HepG2 (cell line): ENCODE data around the gene ABCC8. TPM values are rescaled to one million over a fixed set of nuclear protein-coding genes. Genes with fewer than 3 reads are reported as not detected.

Experiments
- ATAC-seq: fragments of 200-7000 bp; cut with Tn5 transposase; 3 replicates; pipeline ENCODE4 v1.9.1; 2020; ENCODE audit warnings: mild to moderate bottlenecking, moderate library complexity
- BruUV-seq: library from RNA; stranded (reverse); fragments of 400-500 nt; replicated peaks from 2 replicates; lab custom pipeline; 2021; lab: Mats Ljungman, UMichigan
- CTCF ChIA-PET: fragments of 300-600 bp; formaldehyde crosslinking; extraction: SDS; loops from one replicate; lab custom pipeline; 2021; ENCODE audit warnings: low total read pairs, inconsistent platforms, low intra/inter-chr PET ratio; lab: Yijun Ruan, JAX
- POLR2A ChIA-PET: fragments of 350-600 bp; sonication (Branson Sonifier 250); formaldehyde crosslinking; loops from one replicate; lab custom pipeline; 2020; ENCODE audit warnings: antibody characterized with exemption, inconsistent platforms; lab: Yijun Ruan, JAX
- DNase-seq: peaks from one replicate; pipeline ENCODE4 v3.0.0-alpha.2; 2015; ENCODE audit warnings: low spot score
- FAIRE-seq: peaks from 3 replicates; lab custom pipeline; 2011; peaks lifted over from hg19 to GRCh38; lab: Jason Lieb, UNC
- H2AFZ ChIP-seq: one replicate; pipeline ENCODE4 v1.6.1; 2011; ENCODE audit warnings: low read length, inconsistent platforms
- H3K27ac ChIP-seq: fragments of 300-600 bp; 3 replicates; pipeline ENCODE4 v1.8.0; 2011; ENCODE audit warnings: mixed run types, mild to moderate bottlenecking, mixed read lengths, low read length, inconsistent platforms; ENCODE audit not compliant: insufficient read depth; ENCODE audit errors: extremely low read length
- H3K27me3 ChIP-seq, 2 experiments: fragments of 200-600 bp in 1 of 2; 2 replicates in 1 of 2; 3 replicates in 1 of 2; pipeline versions ENCODE4 v1.6.0 to v1.8.0; 2011; ENCODE audit warnings: low read length in 2 of 2, mild to moderate bottlenecking in 2 of 2, moderate library complexity in 2 of 2, inconsistent platforms in 1 of 2; ENCODE audit not compliant: insufficient read depth in 2 of 2, control insufficient read depth in 1 of 2
- H3K36me3 ChIP-seq, 2 experiments: fragments of 200-600 bp in 1 of 2; replicated peaks in 1 of 2; 2 replicates in 1 of 2; 3 replicates in 1 of 2; pipeline versions ENCODE4 v1.5.1 to v1.8.0; 2011; ENCODE audit warnings: low read length in 2 of 2, inconsistent platforms in 1 of 2; ENCODE audit not compliant: insufficient read depth in 2 of 2, control insufficient read depth in 1 of 2
- H3K4me1 ChIP-seq: 2 replicates; pipeline ENCODE4 v1.5.1; 2012; ENCODE audit warnings: low read length, inconsistent platforms; ENCODE audit not compliant: insufficient read depth
- H3K4me2 ChIP-seq: 2 replicates; pipeline ENCODE4 v1.6.0; 2011; ENCODE audit warnings: low read depth, low read length, inconsistent platforms
- H3K4me3 ChIP-seq, 3 experiments: fragments of 200-600 bp in 1 of 3; sonication (generic), shearing (Covaris generic) in 1 of 3; replicated peaks in 1 of 3; 2 replicates each; pipeline ENCODE4 v1.5.1; 2011 to 2016; ENCODE audit warnings: low read length in 3 of 3, inconsistent platforms in 2 of 3, low read depth in 2 of 3, mild to moderate bottlenecking in 2 of 3, control low read depth in 1 of 3, mixed read lengths in 1 of 3; ENCODE audit not compliant: insufficient read depth in 1 of 3
- H3K79me2 ChIP-seq: one replicate; pipeline ENCODE4 v1.6.1; 2011; ENCODE audit warnings: low read length, inconsistent platforms; ENCODE audit not compliant: insufficient read depth
- H3K9ac ChIP-seq: 2 replicates; pipeline ENCODE4 v1.6.0; 2011; ENCODE audit warnings: mild to moderate bottlenecking, low read depth, low read length, inconsistent platforms; ENCODE audit not compliant: insufficient read depth
- H3K9me3 ChIP-seq: 2 replicates; pipeline ENCODE4 v1.5.1; 2012; ENCODE audit warnings: mild to moderate bottlenecking, low read length
- H4K20me1 ChIP-seq: 2 replicates; pipeline ENCODE4 v1.6.0; 2011; ENCODE audit warnings: inconsistent platforms, mild to moderate bottlenecking, low read length, moderate library complexity; ENCODE audit not compliant: insufficient read depth
- ARID2 ChIP-seq: sonication (generic); formaldehyde crosslinking; IDR thresholded peaks from 2 replicates; pipeline ENCODE4 v1.8.1; 2022; ENCODE audit warnings: mild to moderate bottlenecking, missing genetic modification reagents, borderline replicate concordance
- KDM2A ChIP-seq: sonication (generic); formaldehyde crosslinking; IDR thresholded peaks from 2 replicates; pipeline ENCODE4 v1.4.0; 2020; ENCODE audit warnings: low read depth, missing genetic modification reagents, borderline replicate concordance
- KLF12 ChIP-seq: sonication (generic); formaldehyde crosslinking; IDR thresholded peaks from 2 replicates; pipeline ENCODE4 v1.4.0; 2020; ENCODE audit warnings: missing genetic modification reagents, borderline replicate concordance
- MAX ChIP-seq: IDR thresholded peaks from 2 replicates; pipeline ENCODE4 v1.6.1; 2012; ENCODE audit warnings: inconsistent platforms
- MED1 ChIP-seq: sonication (generic); formaldehyde crosslinking; IDR thresholded peaks from 2 replicates; pipeline ENCODE4 v1.4.0; 2020; ENCODE audit warnings: missing genetic modification reagents
- NCOA2 ChIP-seq: sonication (generic); formaldehyde crosslinking; IDR thresholded peaks from 2 replicates; pipeline ENCODE4 v1.8.0; 2022; ENCODE audit warnings: inconsistent platforms
- NFYB ChIP-seq: sonication (generic); formaldehyde crosslinking; IDR thresholded peaks from 2 replicates; pipeline ENCODE4 v1.4.0; 2020; ENCODE audit warnings: missing genetic modification reagents
- PLSCR1 ChIP-seq: sonication (generic); formaldehyde crosslinking; IDR thresholded peaks from 2 replicates; pipeline ENCODE4 v1.5.0; 2020; ENCODE audit warnings: missing genetic modification reagents, mild to moderate bottlenecking, borderline replicate concordance
- SRSF4 ChIP-seq: fragments of 200-400 bp; formaldehyde crosslinking; IDR thresholded peaks from one replicate; pipeline ENCODE4 v1.6.1; 2018; ENCODE audit warnings: mild to moderate bottlenecking, low read depth, low read length, moderate library complexity; ENCODE audit not compliant: poor library complexity, severe bottlenecking
- ZNF10 ChIP-seq: sonication (generic); formaldehyde crosslinking; IDR thresholded peaks from 2 replicates; pipeline ENCODE4 v1.4.0; 2020; ENCODE audit warnings: mild to moderate bottlenecking, low read depth, missing genetic modification reagents, borderline replicate concordance
- ZNF264 ChIP-seq: sonication (generic); formaldehyde crosslinking; IDR thresholded peaks from 2 replicates; pipeline ENCODE4 v1.4.0; 2020; ENCODE audit warnings: missing genetic modification reagents
- ZNF296 ChIP-seq: sonication (generic); formaldehyde crosslinking; conservative IDR thresholded peaks from 2 replicates; pipeline ENCODE4 v1.5.0; 2020; ENCODE audit warnings: mild to moderate bottlenecking, missing genetic modification reagents
- ZNF337 ChIP-seq: sonication (generic); formaldehyde crosslinking; IDR thresholded peaks from 2 replicates; pipeline ENCODE4 v1.5.1; 2020; ENCODE audit warnings: missing genetic modification reagents, low read depth, mild to moderate bottlenecking, borderline replicate concordance
- ZNF501 ChIP-seq: sonication (generic); formaldehyde crosslinking; IDR thresholded peaks from 2 replicates; pipeline ENCODE4 v1.5.1; 2020; ENCODE audit warnings: mild to moderate bottlenecking, moderate library complexity, missing genetic modification reagents
- ZNF557 ChIP-seq: sonication (generic); formaldehyde crosslinking; IDR thresholded peaks from 2 replicates; pipeline ENCODE4 v1.4.0; 2020; ENCODE audit warnings: missing genetic modification reagents
- ZNF614 ChIP-seq: IDR thresholded peaks from 2 replicates; pipeline ENCODE4 v1.6.1; 2018; ENCODE audit warnings: missing biosample characterization, missing genetic modification reagents, inconsistent platforms, borderline replicate concordance
- ZNF781 ChIP-seq: sonication (generic); formaldehyde crosslinking; IDR thresholded peaks from 2 replicates; pipeline ENCODE4 v1.5.1; 2020; ENCODE audit warnings: borderline replicate concordance, mild to moderate bottlenecking, missing genetic modification reagents; ENCODE audit errors: not compliant biosample characterization
- WGBS: methylation state at CpG from one replicate; pipeline ENCODE4 v1.1.6; 2017; ENCODE audit warnings: low lambda C conversion rate; 5-methylcytosine and 5-hydroxymethylcytosine counted together
- in situ Hi-C: cut with HindIII; loops from 2 replicates; pipeline ENCODE4 v1.10.0; 2017; ENCODE audit warnings: low pct_unique_long_range_greater_than_20kb; ENCODE audit not compliant: extremely low pct_ligation_motif_present
- intact Hi-C: fragments of 100-400 bp; cut with micrococcal nuclease; formaldehyde crosslinking; loops from one replicate; pipeline ENCODE4 v1.10.0; 2022; ENCODE audit not compliant: unreplicated experiment
- polyA plus RNA-seq, 8 experiments: library from polyadenylated mRNA; depleted of rRNA in 3 of 8; stranded (reverse) in 7 of 8; unstranded in 1 of 8; fragments of >200 nt; fragmentation: Illumina TruSeq in 4 of 8; extraction: Trizol in 4 of 8; gene quantifications; 2 replicates each; pipeline versions ENCODE4 v1.2.1 to v1.2.3, GENCODE V29; 2011 to 2016; ENCODE audit warnings: low read depth in 4 of 8, missing spikeins in 1 of 8, mixed read lengths in 1 of 8; ENCODE audit not compliant: insufficient read depth in 1 of 8
- total RNA-seq, 5 experiments: library from RNA; depleted of rRNA; stranded (reverse); fragments of >200 nt; fragmentation: Illumina TruSeq; extraction: Trizol; gene quantifications; 2 replicates each; pipeline ENCODE4 v1.2.3, GENCODE V29; 2016; ENCODE audit warnings: low read depth in 1 of 5
- TF ChIP-seq, protein P1 (sequence below): IDR thresholded peaks from 2 replicates; pipeline ENCODE4 v1.6.1; 2012; ENCODE audit warnings: low read depth, low read length, improper control_type of control experiment

ABCC8 gene
- total and polyA plus RNA-seq, 2 of the 13 experiments (the other 11 are each of a cell fraction or from before 2014, with no cell fraction given), result not detected

DNA sequence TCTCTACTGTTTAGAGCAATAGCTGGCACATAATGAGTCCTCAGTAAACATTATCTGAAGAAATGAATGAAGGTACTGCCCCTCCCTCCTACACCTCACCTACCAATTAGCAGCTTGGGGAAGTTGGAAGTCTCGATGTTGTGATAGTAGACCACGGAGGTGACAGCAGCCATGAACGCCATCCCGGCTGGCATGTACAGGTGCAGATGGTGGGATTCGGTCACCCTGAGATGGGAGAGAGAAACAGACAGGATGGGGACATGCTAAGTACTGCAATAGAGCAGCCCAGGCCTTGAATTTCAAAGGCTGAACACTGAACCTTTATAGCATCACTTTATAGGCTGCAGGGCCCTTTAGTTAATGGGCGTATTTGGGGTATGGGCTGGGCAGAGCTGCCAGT is 6.6 kb downstream of the ABCC8 start (continued):
- TF ChIP-seq KLF12 (no peak), ZNF557 (CRISPR knock-in tag) (no peak), MAX (no peak)

- Histone ChIP-seq H3K79me2 (no peaks in the 10 kb centered on the region), H3K27me3 (peaks cover 0 to 2% of the 10 kb centered on the region in 2 experiments; a peak in 2 of 5 replicates), H4K20me1 (no peaks in the 10 kb centered on the region), H3K9me3 (no peaks in the 10 kb centered on the region), H3K27ac (no peak overlapping the region), H3K4me3 (no peak overlapping the region), H3K36me3 (no peaks in the 10 kb centered on the region), H2AFZ (no peak overlapping the region), H3K4me2 (no peak overlapping the region), H3K4me1 (no peaks in the 10 kb centered on the region), H3K9ac (no peak overlapping the region)
- no peak for TF ChIP-seq ZNF10 (CRISPR knock-in tag)
- TF ChIP-seq ZNF614 (CRISPR knock-in tag), result no peak
- no peak for TF ChIP-seq ARID2
- no peak for TF ChIP-seq NCOA2 (CRISPR knock-in tag)
- TF ChIP-seq SRSF4, result no peak
- TF ChIP-seq ZNF337 (CRISPR knock-in tag), result no peak
- TF ChIP-seq, protein P1, sequence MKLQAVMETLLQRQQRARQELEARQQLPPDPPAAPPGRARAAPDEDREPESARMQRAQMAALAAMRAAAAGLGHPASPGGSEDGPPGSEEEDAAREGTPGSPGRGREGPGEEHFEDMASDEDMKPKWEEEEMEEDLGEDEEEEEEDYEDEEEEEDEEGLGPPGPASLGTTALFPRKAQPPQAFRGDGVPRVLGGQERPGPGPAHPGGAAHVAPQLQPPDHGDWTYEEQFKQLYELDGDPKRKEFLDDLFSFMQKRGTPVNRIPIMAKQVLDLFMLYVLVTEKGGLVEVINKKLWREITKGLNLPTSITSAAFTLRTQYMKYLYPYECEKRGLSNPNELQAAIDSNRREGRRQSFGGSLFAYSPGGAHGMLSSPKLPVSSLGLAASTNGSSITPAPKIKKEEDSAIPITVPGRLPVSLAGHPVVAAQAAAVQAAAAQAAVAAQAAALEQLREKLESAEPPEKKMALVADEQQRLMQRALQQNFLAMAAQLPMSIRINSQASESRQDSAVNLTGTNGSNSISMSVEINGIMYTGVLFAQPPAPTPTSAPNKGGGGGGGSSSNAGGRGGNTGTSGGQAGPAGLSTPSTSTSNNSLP, result no peak
- no peak for TF ChIP-seq ZNF781 (CRISPR knock-in tag)
- no peak for TF ChIP-seq ZNF296 (CRISPR knock-in tag)
- no peak for TF ChIP-seq PLSCR1 (CRISPR knock-in tag)
- no peak for TF ChIP-seq ZNF264 (CRISPR knock-in tag)
- no peak for TF ChIP-seq ZNF501 (CRISPR knock-in tag)
- no peak for TF ChIP-seq NFYB
- TF ChIP-seq KDM2A (CRISPR knock-in tag), result no peak
- TF ChIP-seq MED1, result no peak
- no TSS peak for BruUV-seq
- ATAC-seq (no peak), DNase-seq (no peak), FAIRE-seq (no peak)
- 34% methylated on average over 4 of the region's 4 CpGs for WGBS
- CTCF ChIA-PET, result no interaction called here
- in situ Hi-C loops (no loop called here), intact Hi-C loops (no loop called here)
- POLR2A ChIA-PET, result no interaction called here
Measured at GRCh38 chr11:17468122-17468521, 8.5 kb downstream of the ABCC8 start.
